ENCODE data around the gene CCDC159.

GRCh38 chr19:11361771-11362731 lies 15.7 kb downstream of the CCDC159 start:
- no peak for TF ChIP-seq CTCF (IDR thresholded peaks at IDR 0.05)
- no peak for TF ChIP-seq POLR2A (IDR thresholded peaks at IDR 0.05)
- no peak for TF ChIP-seq POLR2AphosphoS5 (IDR thresholded peaks at IDR 0.05)
- TF ChIP-seq EP300 (IDR thresholded peaks at IDR 0.05) = no peak
